HepG2 (cell line): ENCODE results near the gene CCL19. TPM values are rescaled to one million over a fixed set of nuclear protein-coding genes. Genes with fewer than 3 reads are reported as not detected.
A peak's percentile ranks its signal among the peaks of the same experiment; 100 is the strongest.

Experiments used
- ATAC-seq: fragments of 200-7000 bp; cut with Tn5 transposase; 3 replicates; pipeline ENCODE4 v1.9.1; 2020; ENCODE audit warnings: mild to moderate bottlenecking, moderate library complexity
- BruUV-seq: library from RNA; stranded (reverse); fragments of 400-500 nt; replicated peaks from 2 replicates; lab custom pipeline; 2021; lab: Mats Ljungman, UMichigan
- CTCF ChIA-PET: fragments of 300-600 bp; formaldehyde crosslinking; extraction: SDS; loops from one replicate; lab custom pipeline; 2021; ENCODE audit warnings: low total read pairs, inconsistent platforms, low intra/inter-chr PET ratio; lab: Yijun Ruan, JAX
- POLR2A ChIA-PET: fragments of 350-600 bp; sonication (Branson Sonifier 250); formaldehyde crosslinking; loops from one replicate; lab custom pipeline; 2020; ENCODE audit warnings: antibody characterized with exemption, inconsistent platforms; lab: Yijun Ruan, JAX
- DNase-seq: peaks from one replicate; pipeline ENCODE4 v3.0.0-alpha.2; 2015; ENCODE audit warnings: low spot score
- FAIRE-seq: peaks from 3 replicates; lab custom pipeline; 2011; peaks lifted over from hg19 to GRCh38; lab: Jason Lieb, UNC
- H2AFZ ChIP-seq: one replicate; pipeline ENCODE4 v1.6.1; 2011; ENCODE audit warnings: low read length, inconsistent platforms
- H3K27ac ChIP-seq: fragments of 300-600 bp; 3 replicates; pipeline ENCODE4 v1.8.0; 2011; ENCODE audit warnings: mixed run types, mild to moderate bottlenecking, mixed read lengths, low read length, inconsistent platforms; ENCODE audit not compliant: insufficient read depth; ENCODE audit errors: extremely low read length
- H3K27me3 ChIP-seq, 2 experiments: fragments of 200-600 bp in 1 of 2; 2 replicates in 1 of 2; 3 replicates in 1 of 2; pipeline versions ENCODE4 v1.6.0 to v1.8.0; 2011; ENCODE audit warnings: low read length in 2 of 2, mild to moderate bottlenecking in 2 of 2, moderate library complexity in 2 of 2, inconsistent platforms in 1 of 2; ENCODE audit not compliant: insufficient read depth in 2 of 2, control insufficient read depth in 1 of 2
- H3K36me3 ChIP-seq, 2 experiments: fragments of 200-600 bp in 1 of 2; replicated peaks in 1 of 2; 2 replicates in 1 of 2; 3 replicates in 1 of 2; pipeline versions ENCODE4 v1.5.1 to v1.8.0; 2011; ENCODE audit warnings: low read length in 2 of 2, inconsistent platforms in 1 of 2; ENCODE audit not compliant: insufficient read depth in 2 of 2, control insufficient read depth in 1 of 2
- H3K4me1 ChIP-seq: 2 replicates; pipeline ENCODE4 v1.5.1; 2012; ENCODE audit warnings: low read length, inconsistent platforms; ENCODE audit not compliant: insufficient read depth
- H3K4me2 ChIP-seq: 2 replicates; pipeline ENCODE4 v1.6.0; 2011; ENCODE audit warnings: low read depth, low read length, inconsistent platforms
- H3K4me3 ChIP-seq, 3 experiments: fragments of 200-600 bp in 1 of 3; sonication (generic), shearing (Covaris generic) in 1 of 3; replicated peaks in 1 of 3; 2 replicates each; pipeline ENCODE4 v1.5.1; 2011 to 2016; ENCODE audit warnings: low read length in 3 of 3, inconsistent platforms in 2 of 3, low read depth in 2 of 3, mild to moderate bottlenecking in 2 of 3, control low read depth in 1 of 3, mixed read lengths in 1 of 3; ENCODE audit not compliant: insufficient read depth in 1 of 3
- H3K79me2 ChIP-seq: one replicate; pipeline ENCODE4 v1.6.1; 2011; ENCODE audit warnings: low read length, inconsistent platforms; ENCODE audit not compliant: insufficient read depth
- H3K9ac ChIP-seq: 2 replicates; pipeline ENCODE4 v1.6.0; 2011; ENCODE audit warnings: mild to moderate bottlenecking, low read depth, low read length, inconsistent platforms; ENCODE audit not compliant: insufficient read depth
- H3K9me3 ChIP-seq: 2 replicates; pipeline ENCODE4 v1.5.1; 2012; ENCODE audit warnings: mild to moderate bottlenecking, low read length
- H4K20me1 ChIP-seq: 2 replicates; pipeline ENCODE4 v1.6.0; 2011; ENCODE audit warnings: inconsistent platforms, mild to moderate bottlenecking, low read length, moderate library complexity; ENCODE audit not compliant: insufficient read depth
- AHR ChIP-seq: IDR thresholded peaks from 2 replicates; pipeline ENCODE4 v1.6.1; 2018; ENCODE audit warnings: missing genetic modification reagents, missing compliant biosample characterization
- ATF7 ChIP-seq, 2 experiments: fragments of 450-650 bp in 1 of 2; sonication (generic) in 1 of 2; formaldehyde crosslinking in 1 of 2; IDR thresholded peaks; 2 replicates each; pipeline versions ENCODE4 v1.4.0 to v1.6.1; 2016 to 2020; ENCODE audit warnings: antibody characterized with exemption in 1 of 2, mild to moderate bottlenecking in 1 of 2, missing genetic modification reagents in 1 of 2
- FOSL1 ChIP-seq: sonication (generic); formaldehyde crosslinking; IDR thresholded peaks from 2 replicates; pipeline ENCODE4 v1.9.0; 2021; ENCODE audit warnings: missing genetic modification reagents, borderline replicate concordance
- ONECUT2 ChIP-seq: sonication (generic); formaldehyde crosslinking; IDR thresholded peaks from 2 replicates; pipeline ENCODE4 v1.4.0; 2020; ENCODE audit warnings: missing genetic modification reagents
- RCOR2 ChIP-seq: IDR thresholded peaks from 2 replicates; pipeline ENCODE4 v1.6.1; 2016; ENCODE audit warnings: missing biosample characterization, missing genetic modification reagents
- RFX5 ChIP-seq: IDR thresholded peaks from 2 replicates; pipeline ENCODE4 v1.6.1; 2011; ENCODE audit warnings: low read depth, low read length, improper control_type of control experiment
- RFXANK ChIP-seq: IDR thresholded peaks from 2 replicates; pipeline ENCODE4 v1.6.1; 2016
- RXRA ChIP-seq: sonication (generic); formaldehyde crosslinking; IDR thresholded peaks from 2 replicates; pipeline ENCODE4 v1.5.1; 2020; ENCODE audit warnings: missing genetic modification reagents
- SRF ChIP-seq: IDR thresholded peaks from 2 replicates; pipeline ENCODE4 v1.6.1; 2011; ENCODE audit warnings: mild to moderate bottlenecking, low read depth, low read length, moderate library complexity
- ZBTB1 ChIP-seq: sonication (generic); formaldehyde crosslinking; IDR thresholded peaks from 2 replicates; pipeline ENCODE4 v1.4.0; 2020; ENCODE audit warnings: missing genetic modification reagents, borderline replicate concordance
- ZNF543 ChIP-seq: sonication (generic); formaldehyde crosslinking; IDR thresholded peaks from 2 replicates; pipeline ENCODE4 v1.4.0; 2020; ENCODE audit warnings: mild to moderate bottlenecking, missing genetic modification reagents
- ZNF713 ChIP-seq: sonication (generic); formaldehyde crosslinking; IDR thresholded peaks from 2 replicates; pipeline ENCODE4 v1.4.0; 2020; ENCODE audit warnings: mild to moderate bottlenecking, missing genetic modification reagents
- ZNF879 ChIP-seq: sonication (generic); formaldehyde crosslinking; IDR thresholded peaks from 2 replicates; pipeline ENCODE4 v1.8.1; 2023; ENCODE audit warnings: missing genetic modification reagents
- WGBS: methylation state at CpG from one replicate; pipeline ENCODE4 v1.1.6; 2017; ENCODE audit warnings: low lambda C conversion rate; 5-methylcytosine and 5-hydroxymethylcytosine counted together
- in situ Hi-C: cut with HindIII; loops from 2 replicates; pipeline ENCODE4 v1.10.0; 2017; ENCODE audit warnings: low pct_unique_long_range_greater_than_20kb; ENCODE audit not compliant: extremely low pct_ligation_motif_present
- intact Hi-C: fragments of 100-400 bp; cut with micrococcal nuclease; formaldehyde crosslinking; loops from one replicate; pipeline ENCODE4 v1.10.0; 2022; ENCODE audit not compliant: unreplicated experiment
- polyA plus RNA-seq, 8 experiments: library from polyadenylated mRNA; depleted of rRNA in 3 of 8; stranded (reverse) in 7 of 8; unstranded in 1 of 8; fragments of >200 nt; fragmentation: Illumina TruSeq in 4 of 8; extraction: Trizol in 4 of 8; gene quantifications; 2 replicates each; pipeline versions ENCODE4 v1.2.1 to v1.2.3, GENCODE V29; 2011 to 2016; ENCODE audit warnings: low read depth in 4 of 8, missing spikeins in 1 of 8, mixed read lengths in 1 of 8; ENCODE audit not compliant: insufficient read depth in 1 of 8
- total RNA-seq, 5 experiments: library from RNA; depleted of rRNA; stranded (reverse); fragments of >200 nt; fragmentation: Illumina TruSeq; extraction: Trizol; gene quantifications; 2 replicates each; pipeline ENCODE4 v1.2.3, GENCODE V29; 2016; ENCODE audit warnings: low read depth in 1 of 5

Gene CCL19
- total and polyA plus RNA-seq, 2 of the 13 experiments (the other 11 are each of a cell fraction or from before 2014, with no cell fraction given) = not detected

GRCh38 chr9:34714007-34714406, 22.9 kb upstream of the CCL19 start (continued):
- TF ChIP-seq ATF7 (IDR thresholded peaks at IDR 0.05) = no peak
- TF ChIP-seq ATF7 (CRISPR knock-in tag; IDR thresholded peaks at IDR 0.05) = no peak
- no peak for TF ChIP-seq RXRA
- TF ChIP-seq, all 625 proteins: peak for 0

GRCh38 chr9:34712140-34712539, 21.1 kb upstream of the CCL19 start:
- POLR2A ChIA-PET = no interaction called here
- in situ Hi-C loops = no loop called here

GRCh38 chr9:34710023-34710422, 18.9 kb upstream of the CCL19 start, which contains the start of gene CCL21:
Gene CCL21, minus strand, starts transcription at chr9:34710136. Its CDS starts 70 bp downstream, at chr9:34710066.
- no peaks in the 10 kb centered on the region for H3K79me2 ChIP-seq
- H2AFZ ChIP-seq = no peak within 1 kb of the TSS
- no peak within 1 kb of the TSS for H3K27ac ChIP-seq
- no peaks in the 10 kb centered on the region for H3K36me3 ChIP-seq
- H3K4me3 ChIP-seq = no peak within 1 kb of the TSS
- H3K9me3 ChIP-seq = no peaks in the 10 kb centered on the region
- ATAC-seq = no peak
- in situ Hi-C loops = no loop called here
- DNase-seq = no peak
- TF ChIP-seq RFXANK (CRISPR knock-in tag) = no peak
- TF ChIP-seq ATF7 (IDR thresholded peaks at IDR 0.05) = no peak
- TF ChIP-seq ATF7 (CRISPR knock-in tag; IDR thresholded peaks at IDR 0.05) = no peak
- no peak for TF ChIP-seq FOSL1 (CRISPR knock-in tag)
- H3K9ac ChIP-seq = no peak within 1 kb of the TSS
- H3K4me1 ChIP-seq = no peaks in the 10 kb centered on the region
- intact Hi-C loops = no loop called here
- WGBS = 41% methylated on average over 2 of the region's 2 CpGs
- POLR2A ChIA-PET = interaction anchor here (0.7 kb wide), 1 partner anchor 57 kb away, joined by 3 read pairs; no protein-coding TSS in a partner anchor
- BruUV-seq = no TSS peak
- FAIRE-seq = no peak
- CTCF ChIA-PET = no interaction called here
- no peak within 1 kb of the TSS for H3K4me2 ChIP-seq
- peaks cover 0 to 1% of the 10 kb centered on the region in 2 experiments; a peak in 3 of 5 replicates for H3K27me3 ChIP-seq
- H4K20me1 ChIP-seq = no peaks in the 10 kb centered on the region

More at GRCh38 chr9:34712140-34712539, 21.1 kb upstream of the CCL19 start:
- no peak overlapping the region for H3K9ac ChIP-seq
- CTCF ChIA-PET = no interaction called here
- no peaks in the 10 kb centered on the region for H3K36me3 ChIP-seq
- DNase-seq (no peak), ATAC-seq (no peak)
- no peaks in the 10 kb centered on the region for H3K79me2 ChIP-seq
- no TSS peak for BruUV-seq
- intact Hi-C loops = no loop called here
- WGBS = 0% methylated on average over 1 of the region's 1 CpG
- H2AFZ ChIP-seq = no peak overlapping the region
- H3K4me2 ChIP-seq = no peak overlapping the region
- H3K4me3 ChIP-seq = no peak overlapping the region
- TF ChIP-seq ZNF713 (CRISPR knock-in tag) = no peak
- TF ChIP-seq ZNF543 = no peak
- TF ChIP-seq ONECUT2 (CRISPR knock-in tag) = no peak
- TF ChIP-seq ZBTB1 = no peak
- TF ChIP-seq RCOR2 (CRISPR knock-in tag) = no peak
- no peak for TF ChIP-seq SRF
- no peak for TF ChIP-seq ZNF879 (CRISPR knock-in tag)
- no peak for TF ChIP-seq AHR (CRISPR knock-in tag)
- TF ChIP-seq RFX5 = no peak
- TF ChIP-seq, all 625 proteins: peak for 0
- peak; percentile 26 for FAIRE-seq
- no peak overlapping the region for H3K27ac ChIP-seq
- H4K20me1 ChIP-seq = no peaks in the 10 kb centered on the region
- peaks cover 1 to 5% of the 10 kb centered on the region in 2 experiments; a peak in 3 of 5 replicates for H3K27me3 ChIP-seq
- no peaks in the 10 kb centered on the region for H3K4me1 ChIP-seq
- no peaks in the 10 kb centered on the region for H3K9me3 ChIP-seq
